ENCODE results near the gene ALDH3B1.

Gene ALDH3B1

DNA sequence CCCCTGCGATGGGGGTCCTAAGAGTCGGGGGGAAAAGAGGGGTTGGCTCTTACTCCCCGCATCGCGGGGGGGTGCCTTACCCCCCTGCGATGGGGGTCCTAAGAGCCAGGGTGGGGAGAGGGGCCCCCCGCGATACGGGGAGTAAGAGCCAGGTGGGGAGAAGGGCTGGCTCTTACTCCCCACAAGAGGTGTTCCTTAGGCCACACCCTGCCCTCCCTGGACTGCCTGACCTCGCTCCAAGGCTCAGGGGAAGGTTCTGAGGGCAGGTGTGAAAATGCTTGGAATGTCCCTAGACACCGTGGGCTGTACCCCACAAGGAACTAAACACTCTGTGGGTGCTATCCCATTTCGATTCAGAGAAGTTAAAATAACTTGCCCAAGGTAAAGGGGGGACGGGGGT lies 14.1 kb upstream of the ALDH3B1 start:
- H3K9me3 ChIP-seq (ENCODE audit: insufficient read depth, low read depth, low read length), result no peaks in the 10 kb centered on the region
- no peaks in the 10 kb centered on the region for H3K36me3 ChIP-seq (ENCODE audit: insufficient read depth, low read length)
- no peak overlapping the region for H2AFZ ChIP-seq (ENCODE audit: low read length)
- H3K79me2 ChIP-seq (ENCODE audit: insufficient read depth, low read length), result no peaks in the 10 kb centered on the region
- H3F3A ChIP-seq (ENCODE audit: low read depth), result no peaks in the 10 kb centered on the region
- H3K4me1 ChIP-seq (ENCODE audit: insufficient read depth, low read length, poor library complexity, severe bottlenecking), result peaks cover 29% of the 10 kb centered on the region
- H3K9me2 ChIP-seq (replicated peaks; ENCODE audit: low read depth, low read length), result no peaks in the 10 kb centered on the region
- TF ChIP-seq EZH2phosphoT487 (IDR thresholded peaks at IDR 0.05; ENCODE audit: borderline replicate concordance), result no peak
- TF ChIP-seq CTCF (conservative IDR thresholded peaks at IDR 0.05; ENCODE audit: low read length), result no peak
- H3K27me3 ChIP-seq (ENCODE audit: insufficient read depth, low read length, poor library complexity, severe bottlenecking), result no peaks in the 10 kb centered on the region
- no peak overlapping the region for H3K9ac ChIP-seq (ENCODE audit: low read depth, low read length, poor library complexity, severe bottlenecking)
- H3K4me2 ChIP-seq (ENCODE audit: low read depth, low read length, poor library complexity, severe bottlenecking), result no peak overlapping the region
- no peak overlapping the region for H3K4me3 ChIP-seq (ENCODE audit: low read length, poor library complexity, severe bottlenecking)
- H4K20me1 ChIP-seq (ENCODE audit: insufficient read depth, low read length, poor library complexity, severe bottlenecking), result no peaks in the 10 kb centered on the region

DNA sequence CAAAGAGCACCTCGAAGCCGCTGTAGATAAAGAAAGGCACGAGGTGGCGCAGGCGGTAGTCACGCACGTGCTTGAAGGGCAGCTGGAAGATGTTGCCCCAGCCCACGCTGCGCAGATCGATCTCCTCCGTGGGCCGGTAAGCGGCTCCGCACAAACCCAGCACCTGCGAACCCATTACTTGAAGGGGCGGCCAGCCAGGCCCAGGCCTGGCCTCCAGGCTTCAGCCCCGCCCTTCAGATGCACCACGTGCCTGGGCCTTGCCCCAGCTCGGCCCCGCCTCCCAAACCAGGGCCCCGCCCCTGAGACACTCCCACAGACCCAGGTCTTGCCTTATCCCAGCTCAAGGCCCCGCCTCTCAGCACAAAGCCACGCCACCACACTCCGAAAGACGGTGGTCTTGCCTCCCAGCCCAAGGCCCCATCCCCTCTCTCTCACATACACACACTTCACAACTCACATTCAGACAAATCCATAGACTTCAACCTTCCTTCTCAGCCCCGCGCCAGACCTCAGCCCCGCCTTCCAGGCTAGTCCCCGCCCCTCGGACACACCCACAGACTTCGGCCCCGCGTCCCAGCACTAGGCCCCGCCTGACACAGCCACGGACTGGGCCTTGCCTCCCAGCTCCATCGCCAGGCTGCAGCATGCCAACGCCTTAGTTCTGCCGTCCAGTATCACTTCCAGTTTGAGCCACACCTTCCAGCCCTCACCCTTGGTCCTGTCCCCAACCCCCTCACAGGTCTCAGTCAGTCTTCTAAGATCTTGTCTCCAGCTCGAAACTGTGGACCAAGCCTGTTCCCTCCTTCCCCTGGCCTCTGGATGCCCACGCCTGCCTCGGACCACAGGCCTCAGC lies 13.3 kb upstream of the ALDH3B1 start:
- H3K4me3 ChIP-seq (ENCODE audit: low read length, poor library complexity, severe bottlenecking), result no peak overlapping the region
- H3K36me3 ChIP-seq (ENCODE audit: insufficient read depth, low read length), result no peaks in the 10 kb centered on the region

DNA sequence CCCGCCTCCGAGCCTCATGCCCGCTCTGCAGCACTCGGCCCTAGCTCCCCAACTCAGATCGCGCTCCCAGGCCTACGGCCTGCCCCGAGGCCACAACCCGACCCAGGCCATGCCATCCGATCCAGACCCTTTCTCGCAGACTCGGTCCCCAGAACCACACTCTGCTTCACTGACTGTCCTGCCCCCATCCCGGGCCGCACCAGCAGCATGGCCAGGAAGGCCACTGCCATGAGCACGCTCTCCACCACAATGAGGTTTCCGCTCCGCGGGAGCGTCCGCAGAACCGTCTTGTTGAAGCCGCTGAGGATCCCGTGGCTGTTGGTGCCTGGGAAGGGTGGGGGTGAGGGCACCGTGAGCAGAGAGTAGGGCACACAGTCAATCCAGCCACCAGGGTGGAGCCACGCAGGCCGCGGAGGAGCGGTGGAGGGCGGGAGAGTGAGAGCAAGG lies 12.6 kb upstream of the ALDH3B1 start:
- Histone ChIP-seq H2AFZ (ENCODE audit: low read length) (no peak overlapping the region), H3K4me2 (ENCODE audit: low read depth, low read length, poor library complexity, severe bottlenecking) (no peak overlapping the region), H3F3A (ENCODE audit: low read depth) (no peaks in the 10 kb centered on the region), H3K27me3 (ENCODE audit: insufficient read depth, low read length, poor library complexity, severe bottlenecking) (no peaks in the 10 kb centered on the region), H3K4me1 (ENCODE audit: insufficient read depth, low read length, poor library complexity, severe bottlenecking) (peaks cover 29% of the 10 kb centered on the region), H3K9me2 (replicated peaks; ENCODE audit: low read depth, low read length) (no peaks in the 10 kb centered on the region), H3K79me2 (ENCODE audit: insufficient read depth, low read length) (no peaks in the 10 kb centered on the region), H3K9ac (ENCODE audit: low read depth, low read length, poor library complexity, severe bottlenecking) (no peak overlapping the region), H3K9me3 (ENCODE audit: insufficient read depth, low read depth, low read length) (no peaks in the 10 kb centered on the region), H3K36me3 (ENCODE audit: insufficient read depth, low read length) (no peaks in the 10 kb centered on the region), H3K4me3 (ENCODE audit: low read length, poor library complexity, severe bottlenecking) (no peak overlapping the region), H4K20me1 (ENCODE audit: insufficient read depth, low read length, poor library complexity, severe bottlenecking) (no peaks in the 10 kb centered on the region)
- TF ChIP-seq EZH2phosphoT487 (IDR thresholded peaks at IDR 0.05; ENCODE audit: borderline replicate concordance), result no peak
- TF ChIP-seq CTCF (conservative IDR thresholded peaks at IDR 0.05; ENCODE audit: low read length), result no peak

More for the DNA sequence above, 13.3 kb upstream of the ALDH3B1 start:
- Histone ChIP-seq H3F3A (ENCODE audit: low read depth) (no peaks in the 10 kb centered on the region), H3K4me2 (ENCODE audit: low read depth, low read length, poor library complexity, severe bottlenecking) (no peak overlapping the region), H2AFZ (ENCODE audit: low read length) (no peak overlapping the region), H3K27me3 (ENCODE audit: insufficient read depth, low read length, poor library complexity, severe bottlenecking) (no peaks in the 10 kb centered on the region), H3K9ac (ENCODE audit: low read depth, low read length, poor library complexity, severe bottlenecking) (no peak overlapping the region), H3K79me2 (ENCODE audit: insufficient read depth, low read length) (no peaks in the 10 kb centered on the region), H4K20me1 (ENCODE audit: insufficient read depth, low read length, poor library complexity, severe bottlenecking) (no peaks in the 10 kb centered on the region), H3K9me2 (replicated peaks; ENCODE audit: low read depth, low read length) (no peaks in the 10 kb centered on the region), H3K4me1 (ENCODE audit: insufficient read depth, low read length, poor library complexity, severe bottlenecking) (peaks cover 29% of the 10 kb centered on the region), H3K9me3 (ENCODE audit: insufficient read depth, low read depth, low read length) (no peaks in the 10 kb centered on the region)
- TF ChIP-seq CTCF (conservative IDR thresholded peaks at IDR 0.05; ENCODE audit: low read length), result no peak
- no peak for TF ChIP-seq EZH2phosphoT487 (IDR thresholded peaks at IDR 0.05; ENCODE audit: borderline replicate concordance)
